BJ (cell line): ENCODE data around the gene RPLP1. TPM values are rescaled to one million over a fixed set of nuclear protein-coding genes. Genes with fewer than 3 reads are reported as not detected.
"Not testable (repeated sequence)": the region's sequence is repeated elsewhere in the genome, so short reads cannot be mapped to it uniquely, and the experiment has no call there.

Experiments
- CTCF ChIA-PET: fragments of 350-600 bp; formaldehyde crosslinking; extraction: SDS; loops from one replicate; lab custom pipeline; 2021; ENCODE audit warnings: antibody characterized with exemption, inconsistent platforms; lab: Yijun Ruan, JAX
- POLR2A ChIA-PET: fragments of 300-600 bp; sonication (Branson Sonifier 250); formaldehyde crosslinking; extraction: SDS; loops from one replicate; lab custom pipeline; 2021; ENCODE audit warnings: antibody characterized with exemption; lab: Charles Lee
- DNase-seq: peaks from one replicate; pipeline ENCODE4 v3.0.0-alpha.2; 2011; ENCODE audit warnings: low read depth
- H3K27me3 ChIP-seq: 2 replicates; pipeline ENCODE4 v1.6.0; 2011; ENCODE audit warnings: low read length; ENCODE audit not compliant: control insufficient read depth, insufficient read depth
- H3K36me3 ChIP-seq: 2 replicates; pipeline ENCODE4 v1.5.1; 2011; ENCODE audit warnings: low read length; ENCODE audit not compliant: control insufficient read depth, insufficient read depth
- H3K4me3 ChIP-seq: 2 replicates; pipeline ENCODE4 v1.5.1; 2011; ENCODE audit warnings: low read depth, mild to moderate bottlenecking, control low read depth, low read length
- CTCF ChIP-seq: IDR thresholded peaks from 2 replicates; pipeline ENCODE4 v1.5.1; 2011; ENCODE audit warnings: low read depth, mild to moderate bottlenecking, control low read depth, inconsistent platforms, low read length, moderate library complexity; ENCODE audit not compliant: insufficient read depth
- polyA plus RNA-seq: library from polyadenylated mRNA; depleted of rRNA; stranded (reverse); fragments of >200 nt; gene quantifications from 2 replicates; pipeline ENCODE4 v1.2.3, GENCODE V29; 2011

RPLP1 gene
- polyA plus RNA-seq, 1 experiment = 1,191 TPM

- Histone ChIP-seq H3K4me3 (no peak overlapping the region), H3K27me3 (no peaks in the 10 kb centered on the region), H3K36me3 (peaks cover 1% of the 10 kb centered on the region; the same call in 1 of the 2 replicates)
- CTCF ChIA-PET = interaction anchor here (1.2 kb wide), 1 partner anchor 10 kb away, joined by 3 read pairs; no protein-coding TSS in a partner anchor
- DNase-seq = no peak
- TF ChIP-seq CTCF = no peak
- POLR2A ChIA-PET = no interaction called here
Observed at GRCh38 chr15:69444686-69445085, 7.9 kb upstream of the RPLP1 start.

GRCh38 chr15:69446953-69447352, 5.7 kb upstream of the RPLP1 start:
- Histone ChIP-seq H3K4me3 (no peak overlapping the region), H3K27me3 (no peaks in the 10 kb centered on the region), H3K36me3 (no peaks in the 10 kb centered on the region)
- CTCF ChIA-PET = interaction anchor here (0.9 kb wide), 1 partner anchor 33 kb away, joined by 3 read pairs; no protein-coding TSS in a partner anchor
- DNase-seq = no peak
- POLR2A ChIA-PET = no interaction called here
- no peak for TF ChIP-seq CTCF

GRCh38 chr15:69450221-69450620, 2.4 kb upstream of the RPLP1 start:
- H3K36me3 ChIP-seq, H3K27me3 ChIP-seq, POLR2A ChIA-PET, DNase-seq, H3K4me3 ChIP-seq: not testable (repeated sequence)
- CTCF ChIA-PET = interaction anchor here (3.2 kb wide), 1 partner anchor 56 kb away, joined by 13 read pairs; no protein-coding TSS in a partner anchor

- POLR2A ChIA-PET = interaction anchor here (0.7 kb wide), 1 partner anchor 1112 kb away, joined by 3 read pairs; no protein-coding TSS in a partner anchor
- H3K4me3 ChIP-seq = no peak overlapping the region
- DNase-seq = no peak
- CTCF ChIA-PET = interaction anchor here (1.8 to 4.2 kb wide), 3 partner anchors 11 to 57 kb away, joined by 4 to 31 read pairs (median 13); no protein-coding TSS in a partner anchor
- 0 out of 2 replicates have a peak, but pooled peaks cover 2% of the 10 kb centered on the region for H3K36me3 ChIP-seq
- no peaks in the 10 kb centered on the region for H3K27me3 ChIP-seq
- no peak for TF ChIP-seq CTCF
Observed at GRCh38 chr15:69450968-69451695, 1.5 kb upstream of the RPLP1 start.

DNA sequence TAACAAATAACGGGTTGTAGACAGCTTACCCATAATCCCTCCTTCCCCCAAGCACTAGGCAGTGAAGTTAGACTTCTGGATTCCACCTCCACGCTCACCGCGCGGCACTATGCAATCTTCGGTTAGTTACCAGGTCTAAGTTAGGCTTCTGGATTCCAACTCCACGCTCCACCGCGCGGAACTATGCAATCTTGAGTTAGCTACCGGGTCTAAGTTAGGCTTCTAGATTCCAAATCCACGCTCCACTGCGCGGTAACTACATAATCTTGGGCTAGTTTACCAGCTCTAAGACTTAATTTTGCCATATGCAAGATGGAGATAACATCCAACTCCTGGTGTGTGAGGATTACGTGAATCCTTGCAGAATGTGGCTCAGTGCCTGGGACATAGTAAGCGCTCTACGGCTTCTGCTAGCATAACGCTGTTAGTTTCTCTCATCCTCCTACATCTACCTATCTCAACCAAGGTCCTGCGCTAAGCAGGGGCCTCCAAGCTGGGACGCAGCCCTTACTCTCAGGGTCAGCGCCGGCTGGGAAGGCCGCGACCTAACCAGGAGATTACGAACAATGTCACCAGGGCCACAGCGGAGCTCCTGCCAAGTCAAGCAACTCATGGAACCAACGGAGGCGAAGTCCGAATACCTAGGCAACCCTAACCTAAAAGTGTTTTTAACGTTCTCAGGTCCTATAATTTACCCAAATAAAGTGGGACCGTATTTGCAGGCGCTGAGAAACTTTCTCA, 497 bp upstream of the RPLP1 start:
- POLR2A ChIA-PET = interaction anchor here (0.7 to 1.4 kb wide), 4 partner anchors 10 to 1111 kb away, joined by 3 to 13 read pairs (median 4); partner anchors contain the start of gene KIF23
- no peak for TF ChIP-seq CTCF
- CTCF ChIA-PET = interaction anchor here (0.9 to 4.2 kb wide), 5 partner anchors 10 to 892 kb away, joined by 3 to 31 read pairs (median 5); no protein-coding TSS in a partner anchor
- Histone ChIP-seq H3K36me3 (peaks cover 6% of the 10 kb centered on the region; the same call in 1 of the 2 replicates), H3K27me3 (no peaks in the 10 kb centered on the region), H3K4me3 (peak overlapping the region; percentile 39)
- DNase-seq = no peak
